IgD-negative memory B cell (primary cell): ENCODE data around the gene MGAM2. TPM values are rescaled to one million over a fixed set of nuclear protein-coding genes. Genes with fewer than 3 reads are reported as not detected.
"Not testable (repeated sequence)": the region's sequence is repeated elsewhere in the genome, so short reads cannot be mapped to it uniquely, and the experiment has no call there.

Source experiments
- H3K27ac Mint-ChIP-seq, 3 donors: one replicate each; pipeline ENCODE4 v1.8.0; 2020 to 2022; ENCODE audit warnings: mild to moderate bottlenecking in 3 of 3, mixed read lengths in 3 of 3, moderate library complexity in 1 of 3
- H3K27me3 Mint-ChIP-seq: one replicate; pipeline ENCODE4 v1.8.0; 2021; ENCODE audit warnings: mixed read lengths
- H3K36me3 Mint-ChIP-seq: one replicate; pipeline ENCODE4 v1.8.0; 2020; ENCODE audit warnings: mild to moderate bottlenecking, mixed read lengths
- H3K4me1 Mint-ChIP-seq, 3 donors: one replicate each; pipeline ENCODE4 v1.8.0; 2020 to 2022; ENCODE audit warnings: mixed read lengths in 3 of 3, mild to moderate bottlenecking in 1 of 3
- H3K4me3 Mint-ChIP-seq, 4 donors: one replicate each; pipeline ENCODE4 v1.8.0; 2020 to 2022; ENCODE audit warnings: mild to moderate bottlenecking in 4 of 4, mixed read lengths in 4 of 4, moderate library complexity in 3 of 4
- H3K9me3 Mint-ChIP-seq, 3 donors: one replicate each; pipeline ENCODE4 v1.8.0; 2020 to 2021; ENCODE audit warnings: mixed read lengths in 3 of 3, mild to moderate bottlenecking in 1 of 3
- polyA plus RNA-seq: library from polyadenylated mRNA; unstranded; fragments of 300-500 nt; fragmentation: Illumina TruSeq; gene quantifications from one replicate; pipeline ENCODE4 v1.2.3, GENCODE V29; 2021

MGAM2 gene
- not detected for polyA plus RNA-seq

DNA sequence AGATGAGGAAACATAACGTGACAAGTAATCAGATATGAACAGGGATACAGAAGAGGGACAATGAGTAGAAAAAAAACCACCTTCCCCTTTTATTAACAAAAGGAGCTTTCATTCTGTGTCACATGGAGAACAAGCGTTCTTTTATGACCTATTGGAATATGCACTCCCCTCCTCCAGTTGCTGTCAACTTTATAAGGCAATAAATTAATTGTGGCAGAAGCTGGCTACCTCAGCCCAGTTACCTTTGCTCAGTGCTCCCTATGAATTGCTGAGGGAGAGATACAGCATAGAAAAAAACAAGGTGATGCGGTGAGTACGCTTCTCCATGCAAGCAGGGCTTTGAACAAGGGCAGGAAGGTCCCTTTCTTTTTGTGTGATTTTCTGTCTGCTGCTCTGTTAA, at the start of gene MGAM2:
Gene MGAM2 (plus strand): TSS at position 220 of the 400 bp plus-strand sequence. CDS start 5,156 bp downstream, outside the sequence.
- Mint-ChIP-seq H3K9me3 (peaks cover 0 to 2% (median 0%) of the 10 kb centered on the region in 3 donors), H3K4me1 (no peaks in the 10 kb centered on the region)

DNA sequence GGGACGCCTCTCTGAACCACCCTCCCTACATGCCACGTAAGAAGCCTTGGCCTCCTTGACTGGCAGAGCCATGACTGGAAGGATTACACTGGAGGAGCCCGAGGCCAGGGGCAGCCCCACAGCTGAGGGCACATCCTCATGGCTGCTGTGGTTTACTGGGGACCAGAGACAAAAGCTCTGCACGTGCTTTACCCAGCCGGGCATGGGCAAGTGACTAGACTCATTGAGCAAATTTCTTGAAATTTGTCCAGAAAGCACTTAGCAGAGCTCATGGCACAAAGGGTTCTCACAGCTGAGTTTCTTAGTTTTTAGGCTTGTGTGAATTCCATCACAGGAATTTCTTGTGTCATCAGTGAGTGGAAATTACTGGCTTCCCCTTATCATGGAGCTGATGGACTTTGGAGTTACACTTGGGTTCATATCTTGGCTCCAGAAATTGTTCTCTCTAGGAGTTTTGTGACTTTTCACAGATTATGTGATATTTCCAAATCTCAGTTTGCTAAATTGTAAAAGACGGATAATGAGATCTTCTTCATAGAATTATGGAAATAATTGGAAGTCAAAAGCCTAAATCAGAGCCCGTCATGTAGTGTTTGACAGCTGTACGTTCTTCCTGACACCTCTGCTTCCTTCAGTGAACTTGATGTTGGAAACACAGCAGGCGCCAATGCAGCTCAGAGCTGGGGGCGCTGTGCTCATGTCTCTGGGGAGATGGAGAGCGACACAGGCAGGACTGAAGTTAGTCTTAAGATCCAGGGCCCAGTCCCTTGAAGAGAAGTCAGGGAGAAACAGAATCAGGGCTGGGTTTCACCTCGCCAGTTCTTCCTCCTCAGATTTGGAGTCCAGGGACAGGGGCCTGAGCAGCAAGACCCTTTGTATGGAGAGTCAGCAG, 47.7 kb upstream of the MGAM2 start:
- peaks cover 3% of the 10 kb centered on the region for H3K27me3 Mint-ChIP-seq
- H3K4me3 Mint-ChIP-seq, result no peak overlapping the region
- peaks cover 1 to 4% (median 1%) of the 10 kb centered on the region in 3 donors for H3K9me3 Mint-ChIP-seq
- H3K4me1 Mint-ChIP-seq, result no peaks in the 10 kb centered on the region
- no peaks in the 10 kb centered on the region for H3K36me3 Mint-ChIP-seq
- H3K27ac Mint-ChIP-seq, result no peak overlapping the region

More for the DNA sequence above, at the start of gene MGAM2:
- Mint-ChIP-seq H3K36me3 (no peaks in the 10 kb centered on the region), H3K4me3 (no peak within 1 kb of the TSS), H3K27ac (no peak within 1 kb of the TSS), H3K27me3 (no peaks in the 10 kb centered on the region)

DNA sequence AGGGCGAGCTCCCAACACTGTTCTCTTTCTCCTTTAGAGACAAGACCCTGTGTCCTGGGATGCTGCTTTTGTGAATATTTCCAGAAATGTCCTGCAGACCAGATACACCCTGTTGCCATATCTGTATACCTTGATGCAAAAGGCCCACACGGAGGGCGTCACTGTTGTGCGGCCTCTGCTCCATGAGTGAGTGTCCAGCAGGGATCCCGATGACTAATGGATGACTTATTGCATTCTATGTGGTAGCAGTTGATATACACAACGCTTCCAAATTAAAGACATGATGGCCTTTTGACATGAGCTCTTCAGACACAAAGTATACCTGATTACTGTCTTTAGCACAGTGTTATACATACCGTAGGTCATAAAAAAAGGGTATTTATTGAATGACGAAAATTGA, 45.0 kb upstream of the MGAM2 start:
- Mint-ChIP-seq H3K27me3 (peaks cover 5% of the 10 kb centered on the region), H3K36me3 (no peaks in the 10 kb centered on the region), H3K4me3 (no peak overlapping the region), H3K9me3 (peaks cover 0 to 1% (median 1%) of the 10 kb centered on the region in 3 donors), H3K27ac (no peak overlapping the region), H3K4me1 (no peaks in the 10 kb centered on the region)

GRCh38 chr7:142077762-142078161, 33.8 kb upstream of the MGAM2 start:
- Mint-ChIP-seq H3K4me1 (no peaks in the 10 kb centered on the region), H3K27me3 (peaks cover 2% of the 10 kb centered on the region), H3K27ac (no peak overlapping the region), H3K4me3 (no peak overlapping the region), H3K9me3 (no peaks in the 10 kb centered on the region), H3K36me3 (no peaks in the 10 kb centered on the region)

DNA sequence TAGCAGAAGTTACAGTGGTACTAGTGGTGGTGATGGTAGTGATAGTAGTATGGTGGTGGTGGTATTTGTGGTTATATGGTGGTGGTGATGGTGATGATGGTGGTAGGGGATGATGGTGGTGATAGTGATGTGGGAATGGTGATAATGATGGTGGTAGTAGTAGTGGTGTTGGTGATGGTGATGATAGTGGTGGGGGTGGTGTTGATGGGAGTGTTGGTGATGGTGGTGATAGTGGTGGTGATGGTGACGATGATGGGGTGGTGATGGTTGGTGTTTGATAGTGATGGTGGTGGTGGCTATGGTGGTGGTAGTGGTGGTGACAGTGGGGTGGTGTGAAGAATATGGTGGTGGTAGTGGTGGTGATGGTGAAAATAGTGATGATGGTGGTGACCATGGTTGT, 27.9 kb upstream of the MGAM2 start:
- Mint-ChIP-seq H3K4me1 (no peaks in the 10 kb centered on the region), H3K27me3 (peaks cover 2% of the 10 kb centered on the region), H3K9me3 (no peaks in the 10 kb centered on the region), H3K27ac (no peak overlapping the region), H3K4me3 (no peak overlapping the region), H3K36me3 (no peaks in the 10 kb centered on the region)

- Mint-ChIP-seq H3K27me3 (peaks cover 2% of the 10 kb centered on the region), H3K4me1 (no peaks in the 10 kb centered on the region)
Observed at GRCh38 chr7:142085428-142085827, 26.1 kb upstream of the MGAM2 start.

GRCh38 chr7:142088022-142088714, 23.4 kb upstream of the MGAM2 start:
- no peaks in the 10 kb centered on the region for H3K36me3 Mint-ChIP-seq
- no peak overlapping the region for H3K4me3 Mint-ChIP-seq
- no peak overlapping the region for H3K27ac Mint-ChIP-seq
- peaks cover 4% of the 10 kb centered on the region for H3K27me3 Mint-ChIP-seq
- H3K4me1 Mint-ChIP-seq, result no peaks in the 10 kb centered on the region
- no peaks in the 10 kb centered on the region for H3K9me3 Mint-ChIP-seq

More at GRCh38 chr7:142085428-142085827, 26.1 kb upstream of the MGAM2 start:
- no peak overlapping the region for H3K4me3 Mint-ChIP-seq
- H3K9me3 Mint-ChIP-seq, result no peaks in the 10 kb centered on the region
- H3K36me3 Mint-ChIP-seq, result no peaks in the 10 kb centered on the region
- no peak overlapping the region for H3K27ac Mint-ChIP-seq

- no peaks in the 10 kb centered on the region for H3K9me3 Mint-ChIP-seq
- H3K36me3 Mint-ChIP-seq, result no peaks in the 10 kb centered on the region
- no peak overlapping the region for H3K27ac Mint-ChIP-seq
- peaks cover 4% of the 10 kb centered on the region for H3K27me3 Mint-ChIP-seq
- H3K4me1 Mint-ChIP-seq, result no peaks in the 10 kb centered on the region
- no peak overlapping the region for H3K4me3 Mint-ChIP-seq
Observed at GRCh38 chr7:142089035-142089434, 22.5 kb upstream of the MGAM2 start.

DNA sequence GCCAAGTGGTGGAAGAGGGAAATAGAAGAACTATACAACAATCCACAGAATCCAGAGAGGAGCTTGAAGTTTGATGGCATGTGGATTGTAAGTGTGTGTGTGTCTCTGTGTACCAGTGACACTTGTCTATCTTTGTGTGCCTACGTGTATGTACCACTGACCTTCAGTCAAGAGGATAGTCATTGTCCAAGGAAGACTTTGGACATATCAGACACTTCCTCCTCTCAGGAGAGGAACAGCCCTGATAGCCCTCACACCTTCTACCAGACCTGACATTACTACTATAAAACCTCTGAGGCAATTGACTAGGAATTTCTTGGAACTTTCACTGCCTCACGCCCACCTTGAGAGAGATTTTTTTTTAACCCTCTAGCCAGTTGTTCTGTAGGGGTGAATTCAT, 19.6 kb upstream of the MGAM2 start:
- Mint-ChIP-seq H3K9me3 (no peaks in the 10 kb centered on the region), H3K36me3 (no peaks in the 10 kb centered on the region), H3K27ac (no peak overlapping the region), H3K27me3 (peaks cover 2% of the 10 kb centered on the region), H3K4me3 (no peak overlapping the region), H3K4me1 (no peaks in the 10 kb centered on the region)

GRCh38 chr7:142094861-142095260, 16.7 kb upstream of the MGAM2 start:
- Mint-ChIP-seq H3K36me3 (no peaks in the 10 kb centered on the region), H3K27ac (no peak overlapping the region), H3K4me3 (no peak overlapping the region), H3K9me3 (no peaks in the 10 kb centered on the region), H3K4me1 (no peaks in the 10 kb centered on the region), H3K27me3 (peaks cover 2% of the 10 kb centered on the region)

DNA sequence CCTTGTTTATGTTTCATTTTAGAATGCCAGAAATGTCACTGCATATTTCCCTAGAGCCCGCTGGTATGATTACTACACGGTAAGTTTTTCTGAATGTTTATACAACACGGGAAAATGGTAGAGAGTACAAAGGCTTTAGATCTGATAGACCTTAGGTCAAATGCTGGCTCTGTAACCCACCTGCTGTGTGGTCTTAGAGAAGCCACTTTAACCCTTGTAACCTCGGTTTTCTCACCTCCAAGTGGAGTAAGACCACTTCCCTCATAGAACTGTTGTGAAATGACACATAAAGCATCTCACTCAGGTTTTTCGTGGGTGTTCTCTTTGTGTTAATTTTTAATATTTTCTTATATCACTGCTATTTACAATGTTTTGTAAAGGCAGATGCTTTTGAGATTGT, 13.9 kb upstream of the MGAM2 start:
- Mint-ChIP-seq H3K27ac (no peak overlapping the region), H3K27me3 (peaks cover 2% of the 10 kb centered on the region), H3K4me3 (no peak overlapping the region), H3K4me1 (no peaks in the 10 kb centered on the region), H3K9me3 (no peaks in the 10 kb centered on the region), H3K36me3 (no peaks in the 10 kb centered on the region)

- Mint-ChIP-seq H3K9me3 (no peaks in the 10 kb centered on the region), H3K27me3 (peaks cover 2% of the 10 kb centered on the region), H3K27ac (peak overlapping the region in 1 of 3 donors; percentile 18), H3K4me3 (no peak overlapping the region), H3K4me1 (no peaks in the 10 kb centered on the region), H3K36me3 (no peaks in the 10 kb centered on the region)
Observed at GRCh38 chr7:142098004-142098403, 13.5 kb upstream of the MGAM2 start.

- not testable (repeated sequence) for H3K4me1 Mint-ChIP-seq, H3K27me3 Mint-ChIP-seq, H3K27ac Mint-ChIP-seq, H3K9me3 Mint-ChIP-seq, H3K36me3 Mint-ChIP-seq, H3K4me3 Mint-ChIP-seq
Observed at GRCh38 chr7:142099347-142099746, 12.2 kb upstream of the MGAM2 start.

- Mint-ChIP-seq H3K4me1 (no peaks in the 10 kb centered on the region), H3K27ac (no peak overlapping the region)
Observed at GRCh38 chr7:142100634-142101033, 10.9 kb upstream of the MGAM2 start.

DNA sequence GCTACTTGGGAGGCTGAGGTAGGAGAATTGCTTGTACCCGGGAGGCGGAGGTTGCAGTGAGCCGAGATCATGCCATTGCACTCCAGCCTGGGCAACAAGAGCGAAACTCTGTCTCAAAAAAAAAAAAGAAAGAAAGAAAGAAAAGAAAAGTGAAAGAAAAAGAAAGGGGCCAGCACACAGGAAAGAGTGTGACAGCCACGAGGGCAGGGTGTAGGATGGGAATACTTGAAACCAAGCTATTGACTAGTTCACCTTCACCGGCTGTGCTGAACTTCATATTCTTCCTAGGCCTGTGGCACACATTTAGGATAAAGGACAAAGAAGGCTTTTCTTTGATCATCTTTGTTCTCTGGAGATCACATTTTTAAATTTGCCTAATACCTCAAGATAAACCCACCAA, 9.7 kb upstream of the MGAM2 start:
- H3K27me3 Mint-ChIP-seq, H3K4me1 Mint-ChIP-seq, H3K27ac Mint-ChIP-seq, H3K4me3 Mint-ChIP-seq, H3K36me3 Mint-ChIP-seq, H3K9me3 Mint-ChIP-seq: not testable (repeated sequence)

More at GRCh38 chr7:142100634-142101033, 10.9 kb upstream of the MGAM2 start:
- Mint-ChIP-seq H3K9me3 (peaks cover 0 to 3% (median 2%) of the 10 kb centered on the region in 3 donors), H3K36me3 (no peaks in the 10 kb centered on the region), H3K4me3 (no peak overlapping the region), H3K27me3 (peaks cover 5% of the 10 kb centered on the region)
